Measurements from ENCODE around the gene KCNT2.

GRCh38 chr1:196178083-196178635 lies 430.1 kb downstream of the KCNT2 start:
- no peak for TF ChIP-seq POLR2AphosphoS5 (IDR thresholded peaks at IDR 0.05; ENCODE audit: control insufficient read depth, insufficient read depth, low read depth, low read length)
- TF ChIP-seq MTA2 (IDR thresholded peaks at IDR 0.05; ENCODE audit: low read depth) = no peak
- TF ChIP-seq ZNF76 (CRISPR knock-in tag; IDR thresholded peaks at IDR 0.05; ENCODE audit: borderline replicate concordance) = no peak
- TF ChIP-seq ZHX1 (conservative IDR thresholded peaks at IDR 0.05; ENCODE audit: low read length) = no peak
